Limb (tissue), 2 donors: ENCODE results near the gene NKD1.

ENCODE experiments used
- DNase-seq, 2 donors: peaks; one replicate each; pipeline ENCODE4 v3.0.0-alpha.2; 2016; ENCODE audit errors: extremely low spot score in 2 of 2

Gene NKD1

DNA sequence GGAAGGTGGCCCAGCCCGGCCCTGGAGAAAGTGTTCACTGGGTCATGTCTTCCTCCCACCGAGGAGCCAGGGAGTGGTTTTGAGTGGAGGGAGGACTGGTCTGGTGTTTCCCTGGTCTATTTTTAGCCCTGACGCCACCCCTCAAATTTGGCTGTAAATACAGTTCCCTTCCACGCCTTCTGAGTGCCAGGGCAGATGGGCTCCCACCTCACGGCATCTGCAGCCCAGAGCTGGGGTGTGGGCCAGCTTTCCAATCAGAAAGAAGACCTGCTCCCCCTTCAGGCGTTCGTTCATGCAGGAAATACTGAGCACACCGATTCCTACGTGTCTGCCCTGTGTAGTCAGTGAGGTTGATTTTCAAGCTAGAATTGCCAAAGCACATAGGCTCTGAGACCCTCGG lies 79.2 kb downstream of the NKD1 start:
- DNase-seq, result peak; percentile 68 to 74

DNA sequence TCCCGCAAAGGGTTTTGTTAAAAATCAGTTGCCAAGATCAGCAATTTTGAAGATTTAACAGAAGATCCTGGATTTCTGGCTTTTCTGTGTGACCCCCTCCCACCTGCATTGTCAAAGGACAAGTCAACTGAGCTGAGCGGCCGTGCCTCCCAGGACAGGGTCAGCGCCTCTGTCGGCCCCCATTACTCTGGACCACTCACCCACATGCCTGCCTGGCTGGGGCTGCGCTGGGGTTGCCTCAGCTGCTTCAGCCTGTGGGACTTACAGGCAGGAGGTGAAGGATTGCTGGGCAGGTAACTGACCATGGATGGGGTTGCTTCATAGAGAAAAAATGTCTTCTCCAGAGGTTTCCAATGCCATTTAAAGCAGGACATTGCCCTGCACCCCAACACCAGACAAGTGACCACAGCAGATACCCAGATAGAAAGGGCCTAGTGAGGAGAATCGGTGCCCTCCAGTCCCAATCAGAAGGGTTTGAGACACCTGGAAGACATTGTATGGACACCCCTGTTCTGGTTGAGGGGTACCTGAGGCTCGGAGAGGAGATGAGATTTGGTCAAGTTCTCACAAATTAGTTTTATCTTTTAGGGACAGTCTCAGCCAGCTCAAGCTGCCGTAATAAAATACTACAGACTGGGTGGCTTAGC lies 80.1 kb downstream of the NKD1 start:
- DNase-seq, result no peak

DNA sequence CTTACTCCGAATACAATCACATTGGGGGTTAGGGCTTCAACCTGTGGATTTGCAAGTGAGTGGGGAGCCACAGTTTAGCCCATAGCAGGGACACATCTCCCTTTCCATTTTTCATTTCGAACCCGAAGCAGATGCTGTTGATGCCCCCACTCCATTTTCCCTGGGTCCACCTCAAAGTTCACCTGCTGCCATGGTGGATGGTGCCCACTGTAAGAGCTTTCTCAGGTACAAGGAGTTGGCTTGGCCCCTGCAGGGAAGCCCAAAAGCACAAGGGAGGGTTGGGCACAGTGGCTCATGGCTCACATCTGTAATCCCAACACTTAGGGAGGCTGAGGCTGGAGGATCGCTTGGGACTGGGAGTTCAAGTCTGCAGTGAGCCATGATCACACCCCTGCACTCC lies 81.1 kb downstream of the NKD1 start:
- no peak for DNase-seq

GRCh38 chr16:50630394-50631020 lies 82.3 kb downstream of the NKD1 start:
- DNase-seq, result no peak

DNA sequence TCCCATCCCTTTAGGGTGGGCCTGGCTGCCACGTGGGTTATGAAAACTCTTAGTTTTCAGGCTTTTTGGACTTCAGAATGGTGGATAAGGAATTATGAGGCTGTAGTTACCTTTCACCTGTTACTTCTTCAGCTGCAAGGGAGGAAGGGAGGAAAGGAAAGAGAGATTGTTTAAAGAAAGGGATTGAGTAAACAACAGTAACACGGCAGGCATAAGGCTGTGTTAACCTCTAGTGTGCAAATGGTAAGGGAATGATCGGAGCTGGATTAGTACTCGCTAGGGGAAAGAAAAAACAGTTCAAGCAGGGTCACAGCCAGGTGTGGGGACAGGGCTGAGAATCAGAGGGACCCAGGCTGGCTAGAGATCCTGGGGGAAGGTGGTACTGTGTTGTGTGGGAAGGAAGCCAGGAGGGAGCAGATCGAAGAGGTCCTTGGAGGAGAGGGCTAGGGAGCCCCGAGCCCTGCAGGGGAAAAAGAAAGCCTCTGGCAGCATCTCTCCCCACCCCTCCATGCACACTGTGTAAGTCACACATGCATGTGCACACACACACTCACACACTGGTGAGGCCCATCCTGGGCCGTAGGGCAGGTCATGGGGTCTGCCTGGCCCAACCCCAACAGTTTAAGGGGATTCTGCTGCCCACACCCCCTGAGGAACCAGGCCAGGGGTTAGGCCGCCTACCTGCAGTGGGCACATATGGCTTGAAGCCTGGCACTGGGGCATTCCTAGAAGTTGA lies 83.2 kb downstream of the NKD1 start:
- no peak for DNase-seq

- no peak for DNase-seq
Observed at GRCh38 chr16:50631985-50632576, 83.9 kb downstream of the NKD1 start.

- no peak for DNase-seq
Observed at GRCh38 chr16:50632927-50633800, 85.0 kb downstream of the NKD1 start.

GRCh38 chr16:50634090-50634489 lies 85.9 kb downstream of the NKD1 start:
- DNase-seq, result no peak

GRCh38 chr16:50634947-50635346 lies 86.8 kb downstream of the NKD1 start:
- no peak for DNase-seq

DNA sequence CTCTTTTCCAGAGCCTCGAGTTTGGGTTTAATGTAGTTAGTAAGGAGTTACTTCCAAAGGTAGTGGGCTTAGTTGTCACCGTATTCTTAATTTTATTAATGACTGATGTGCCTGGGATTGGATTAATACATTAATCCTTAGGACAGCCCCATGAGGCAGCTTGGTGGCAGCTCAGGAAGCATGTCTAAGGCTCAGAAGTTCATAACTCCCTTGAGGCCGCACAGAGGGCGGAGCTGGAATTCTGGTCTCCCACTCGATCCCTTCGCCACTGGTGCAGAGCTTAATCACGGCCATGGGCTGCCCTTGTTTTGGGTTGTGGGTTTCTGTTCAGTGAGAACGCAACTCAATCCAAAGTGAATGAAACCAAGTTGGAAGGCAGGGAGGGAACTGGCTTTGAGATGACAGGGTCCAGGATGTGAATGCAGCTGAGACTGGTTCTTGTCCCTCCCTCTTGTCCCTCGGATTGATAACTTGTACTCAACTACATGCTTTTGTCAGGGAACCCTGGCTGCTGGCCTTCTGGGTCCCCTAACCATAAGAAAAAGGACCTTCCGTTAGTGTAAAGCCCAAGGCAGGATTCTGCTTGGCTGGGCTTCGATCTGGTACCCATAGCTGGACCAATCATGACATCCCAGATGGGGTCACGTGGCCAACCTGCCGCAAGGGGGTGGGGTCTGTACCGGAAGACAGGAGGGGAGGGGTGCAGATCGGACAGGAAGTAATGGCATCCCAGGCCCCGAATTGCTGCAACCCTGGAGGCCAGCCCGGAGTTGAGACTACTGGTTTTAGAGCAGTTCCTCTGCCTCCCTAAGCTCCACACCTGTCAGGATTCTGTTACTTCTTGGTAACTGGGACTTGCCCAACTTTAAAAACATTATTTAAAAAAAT lies 87.6 kb downstream of the NKD1 start:
- no peak for DNase-seq

- DNase-seq, result no peak
Observed at GRCh38 chr16:50636753-50637374, 88.7 kb downstream of the NKD1 start.

- DNase-seq, result no peak
Observed at GRCh38 chr16:50637716-50638602, 89.8 kb downstream of the NKD1 start.

DNA sequence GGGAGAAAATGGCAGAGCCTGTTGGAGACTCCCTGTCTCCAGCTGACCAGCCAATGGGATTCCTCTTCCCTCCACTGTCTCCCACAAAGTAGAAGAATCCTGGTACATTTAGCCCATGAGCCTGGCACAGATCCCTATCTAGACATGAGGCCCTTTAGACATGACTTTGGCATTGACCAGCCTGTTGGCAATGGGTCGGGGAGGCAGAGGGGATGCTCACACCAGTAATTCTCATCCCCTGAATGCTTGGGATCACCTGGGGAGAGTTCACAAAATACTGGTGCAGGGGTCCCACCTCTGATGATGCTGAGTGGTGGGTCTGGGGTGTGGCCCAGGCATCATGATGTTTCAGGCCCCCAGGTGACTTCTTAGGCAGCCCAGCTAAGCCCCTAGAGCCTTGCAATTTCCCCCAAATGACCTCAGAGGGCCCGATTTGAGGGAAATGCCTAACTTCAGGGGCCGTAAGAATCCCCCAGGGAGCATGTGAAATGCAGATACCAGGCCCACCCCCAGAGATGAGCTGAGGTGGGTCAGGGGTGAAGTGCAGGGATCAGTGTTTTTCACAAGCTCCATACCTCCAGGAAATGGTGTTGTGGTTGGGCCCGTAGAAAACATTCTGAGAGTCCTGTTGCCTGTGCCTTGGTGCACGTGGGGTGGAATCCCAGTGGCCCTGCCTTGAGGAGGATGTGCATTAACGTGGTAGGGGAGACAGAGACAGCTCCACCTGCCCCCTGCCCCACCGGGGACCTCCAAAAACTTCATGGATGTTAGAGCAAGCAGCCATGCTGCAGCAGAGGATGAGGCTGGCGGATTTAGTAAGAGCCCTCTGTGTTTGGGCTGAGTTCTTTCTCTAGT lies 90.8 kb downstream of the NKD1 start:
- no peak for DNase-seq

GRCh38 chr16:50640391-50640790 lies 92.2 kb downstream of the NKD1 start:
- DNase-seq, result no peak

DNA sequence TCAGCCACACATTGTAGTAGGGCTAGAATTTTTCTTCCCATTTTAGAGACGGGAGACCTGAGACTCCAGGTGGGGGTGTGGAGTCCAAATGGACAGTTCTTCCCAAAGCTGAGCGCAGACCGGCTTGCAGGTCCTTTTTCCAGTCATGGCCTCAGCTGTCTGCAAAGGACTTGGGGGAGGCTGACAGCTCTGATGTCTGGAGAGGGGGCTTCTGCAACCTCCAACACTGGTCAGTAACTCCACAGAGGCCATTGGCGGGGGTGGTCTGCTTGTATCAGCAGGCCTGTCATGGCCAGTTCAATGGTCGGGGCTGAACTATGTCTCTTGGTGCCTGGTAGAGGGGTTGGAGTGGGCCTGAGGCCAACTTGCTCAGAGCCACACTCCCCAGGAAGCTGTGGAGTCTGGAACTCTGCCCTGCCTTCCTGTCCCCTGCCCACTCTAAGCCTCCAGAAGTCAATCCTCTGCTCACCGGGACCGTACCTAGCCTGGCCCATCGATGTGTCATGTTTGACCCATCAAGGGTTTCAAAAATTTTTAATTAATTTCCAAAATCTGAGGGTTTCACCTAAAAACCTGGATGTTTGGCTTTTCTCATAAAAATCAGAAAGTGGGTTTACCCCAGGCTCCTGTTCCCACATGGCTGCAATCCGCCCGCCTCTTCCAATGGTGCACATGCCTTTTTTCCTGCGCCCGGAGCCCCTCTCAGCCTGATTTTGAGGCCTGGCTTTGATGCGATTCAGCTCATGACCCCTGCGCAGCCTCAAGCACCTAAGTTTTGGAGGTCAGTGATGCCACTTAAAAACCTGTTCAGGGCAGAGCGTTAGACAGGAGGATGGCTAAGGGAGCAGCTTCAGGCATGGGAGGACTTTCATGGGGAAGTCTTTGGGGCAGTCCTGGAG lies 93.0 kb downstream of the NKD1 start:
- no peak for DNase-seq

DNA sequence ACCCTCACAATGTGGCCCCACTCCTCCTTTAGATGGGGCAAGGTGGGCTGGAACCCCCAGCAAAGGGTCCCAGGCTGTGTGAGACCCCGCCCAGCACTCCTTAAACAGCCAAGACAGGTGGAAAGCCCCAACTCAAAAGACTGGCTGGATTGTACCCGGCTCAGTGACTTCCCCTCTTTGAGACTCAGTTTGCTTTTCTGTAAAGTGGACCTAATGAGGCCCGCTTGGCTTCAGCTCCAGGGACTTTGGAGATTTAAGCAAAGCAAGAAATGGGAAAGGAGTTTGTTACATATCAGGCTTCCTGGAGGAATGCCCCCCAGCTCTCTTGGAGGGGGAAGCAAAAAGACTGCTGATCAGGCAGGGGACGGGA lies 93.6 kb downstream of the NKD1 start:
- DNase-seq, result no peak

- no peak for DNase-seq
Observed at GRCh38 chr16:50642349-50642748, 94.2 kb downstream of the NKD1 start.
